UCSD-AML1 (cell line): ENCODE results near the gene BCAR3.

ENCODE experiments used
- DNase-seq: peaks from one replicate; lab custom pipeline; 2025; ENCODE audit not compliant: unreplicated experiment; lab: John Stamatoyannopoulos, UW

BCAR3 gene

DNA sequence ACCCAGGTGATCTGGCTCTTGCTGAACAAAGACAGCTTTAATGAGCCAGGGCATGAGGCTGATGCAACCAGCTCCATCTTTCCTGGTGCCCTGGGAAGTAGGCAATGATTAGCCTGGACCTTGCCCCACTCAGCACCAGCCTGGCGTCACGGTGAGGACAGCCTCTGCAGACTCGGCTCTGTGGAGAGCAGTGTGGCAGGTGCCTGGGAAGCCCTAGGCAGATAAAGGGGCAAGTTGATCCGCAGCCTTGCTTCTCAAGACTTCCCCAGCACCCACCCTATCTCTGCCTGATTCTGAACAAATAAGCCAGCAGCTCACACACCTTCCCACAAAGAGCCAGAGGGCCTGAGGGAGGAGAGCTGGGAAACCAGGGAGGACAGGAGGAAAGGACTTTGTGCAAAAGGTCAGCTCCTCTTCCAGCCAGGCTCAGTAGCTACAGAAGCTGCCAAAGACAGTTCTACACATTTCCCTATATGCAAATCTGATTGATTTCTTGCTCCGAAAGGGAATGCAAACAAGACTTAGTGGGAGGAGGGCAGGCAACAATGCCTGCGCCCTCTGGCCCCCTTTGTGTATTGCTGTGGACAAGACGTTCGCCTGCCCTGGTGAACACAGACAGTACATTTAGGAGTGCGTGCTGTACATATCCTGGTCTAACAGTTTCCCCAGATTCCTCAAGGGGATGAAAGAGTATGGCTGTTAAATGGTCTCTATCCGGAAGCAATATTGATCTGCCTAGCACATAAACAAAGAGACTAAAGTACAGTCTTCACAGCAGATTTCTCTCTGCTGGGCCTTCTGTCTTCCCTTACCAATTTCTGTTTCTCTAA is 63.8 kb downstream of the BCAR3 start:
- DNase-seq: no peak

DNA sequence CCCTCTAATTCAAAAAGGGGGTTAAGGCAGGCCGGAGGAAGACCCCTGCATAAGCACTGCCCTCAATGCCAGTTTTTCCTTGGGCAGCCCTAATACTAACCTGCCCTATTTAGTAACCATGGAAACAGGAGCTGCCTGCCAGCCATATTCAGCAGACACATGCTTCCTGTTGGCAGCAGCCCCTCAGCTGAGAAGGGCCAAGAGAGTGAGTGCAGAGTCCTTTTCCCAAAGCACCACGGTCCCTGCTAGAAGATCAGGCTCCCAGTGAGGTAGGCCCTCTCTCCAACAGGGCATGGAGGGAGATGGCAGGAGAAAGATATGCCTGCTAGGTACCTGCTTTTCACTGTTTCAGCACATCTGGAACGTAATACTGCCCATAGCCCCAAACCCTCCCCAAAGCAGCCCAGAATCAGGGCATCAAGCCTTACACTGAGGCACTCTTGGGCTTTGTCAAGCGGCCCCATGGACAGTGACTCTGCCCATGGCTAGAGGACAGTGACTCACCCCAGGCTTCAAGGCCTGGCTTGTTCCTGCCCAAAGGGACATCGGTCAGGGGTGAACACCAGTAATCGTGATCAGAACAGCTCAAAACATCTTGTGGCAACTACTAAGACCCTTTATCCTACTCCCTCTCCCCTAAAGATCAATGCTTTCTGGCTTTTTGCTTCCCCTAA is 64.5 kb downstream of the BCAR3 start:
- no peak for DNase-seq

DNA sequence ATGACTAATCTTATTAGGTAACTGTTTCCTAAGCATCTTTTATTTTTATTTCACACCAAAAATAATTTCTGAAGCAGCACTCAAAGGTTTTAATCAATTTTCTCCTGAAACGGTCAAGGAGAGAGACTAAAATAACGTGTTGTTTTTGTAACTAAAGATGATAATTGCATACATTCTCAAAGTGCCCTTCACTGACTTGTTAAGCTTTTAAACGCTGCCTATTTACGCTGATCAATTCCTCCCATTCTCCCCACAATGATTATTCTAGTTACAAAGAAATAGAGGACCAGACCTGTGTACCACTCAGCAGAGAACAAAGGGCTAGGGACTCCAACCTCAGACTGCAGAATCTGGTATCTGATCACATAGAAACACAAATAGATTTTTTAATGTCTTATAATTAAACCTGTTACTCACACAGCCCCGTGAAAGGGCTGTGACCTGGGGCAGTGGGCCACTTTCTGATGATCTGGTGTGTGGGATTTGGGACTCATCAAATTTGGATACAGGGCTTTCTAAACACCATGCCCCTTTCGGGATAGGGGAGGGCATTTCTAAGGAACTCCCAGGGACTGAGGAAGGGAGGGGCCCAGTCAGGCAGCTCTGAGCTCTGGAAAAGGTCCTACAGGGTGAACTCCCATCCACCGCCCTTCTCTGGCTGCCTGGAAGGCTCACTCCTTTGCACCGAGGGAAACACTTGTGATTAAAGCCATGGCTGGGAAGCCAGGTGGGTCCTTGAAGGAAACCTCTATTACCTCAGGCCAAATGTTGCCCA is 65.2 kb downstream of the BCAR3 start:
- DNase-seq: no peak

- no peak for DNase-seq
These were observed 66.0 kb downstream of the BCAR3 start for GRCh38 chr1:93615582-93616150.

DNA sequence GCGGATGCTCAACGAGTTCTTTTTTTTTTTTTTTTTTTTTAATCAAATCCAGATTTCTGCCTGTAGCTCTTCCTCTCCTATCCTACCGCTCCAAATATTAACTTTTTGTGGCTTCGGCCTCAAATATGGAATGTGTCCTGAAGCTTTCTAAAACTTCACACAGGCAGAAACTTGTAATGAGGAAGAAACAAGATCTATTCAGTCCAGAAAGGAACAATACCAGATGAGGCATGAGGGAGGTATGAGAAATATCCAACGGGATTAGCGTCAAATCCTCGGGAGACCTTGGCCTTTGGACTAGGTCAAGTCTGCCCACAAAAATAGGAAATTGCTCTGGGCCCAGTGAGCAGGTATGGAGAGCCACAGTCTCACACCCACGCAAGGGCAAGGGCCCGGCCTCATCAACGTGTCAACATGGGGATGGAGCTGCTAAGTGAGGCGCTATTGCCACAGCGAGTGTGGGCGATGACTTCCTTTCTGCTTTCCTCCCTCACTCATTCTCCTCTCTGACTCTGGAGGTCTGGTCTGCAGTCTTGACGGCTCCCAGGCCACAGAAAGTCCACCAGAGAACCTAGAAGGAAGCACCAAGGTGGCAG is 66.6 kb downstream of the BCAR3 start:
- no peak for DNase-seq

DNA sequence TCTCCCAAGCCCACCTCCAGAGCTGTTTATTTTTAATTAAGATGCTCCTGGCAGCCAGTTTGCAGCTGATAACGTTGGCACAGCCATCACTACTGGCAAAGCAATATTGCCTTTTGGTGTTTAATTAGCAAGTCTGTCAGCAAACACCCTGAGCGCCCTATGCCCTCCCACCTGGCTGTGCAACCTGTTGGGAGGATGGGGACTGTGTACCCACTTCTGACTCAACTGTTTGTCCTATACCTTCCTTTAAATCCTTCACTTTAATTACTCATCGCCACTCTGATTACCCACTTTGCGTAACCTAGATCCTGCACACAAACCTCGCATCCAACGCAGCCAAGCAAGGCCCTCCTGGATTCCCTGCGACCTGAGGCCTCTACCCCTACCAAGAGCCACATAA is 67.1 kb downstream of the BCAR3 start:
- no peak for DNase-seq

GRCh38 chr1:93613898-93614297 is 67.7 kb downstream of the BCAR3 start:
- DNase-seq: no peak

DNA sequence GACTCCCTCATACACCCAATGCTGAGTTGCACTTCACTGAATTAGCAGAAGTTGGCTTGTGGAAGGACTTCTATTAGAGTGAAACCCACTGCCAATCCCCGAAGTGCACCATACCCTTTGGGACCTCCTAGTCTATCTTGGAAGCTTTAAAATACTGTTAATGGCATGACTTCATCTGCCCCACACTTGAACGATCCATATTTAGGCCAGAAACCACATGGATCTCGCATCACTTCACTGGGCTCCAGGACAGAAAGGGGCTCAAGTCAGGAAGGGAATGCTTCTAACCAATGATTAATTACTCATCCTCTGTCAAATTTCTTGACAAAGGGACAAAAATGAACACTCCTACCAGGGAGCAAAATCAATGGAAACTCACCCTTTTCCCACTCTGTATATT is 69.1 kb downstream of the BCAR3 start:
- DNase-seq: no peak

- DNase-seq: no peak
These were observed 70.0 kb downstream of the BCAR3 start for GRCh38 chr1:93611668-93612067.

DNA sequence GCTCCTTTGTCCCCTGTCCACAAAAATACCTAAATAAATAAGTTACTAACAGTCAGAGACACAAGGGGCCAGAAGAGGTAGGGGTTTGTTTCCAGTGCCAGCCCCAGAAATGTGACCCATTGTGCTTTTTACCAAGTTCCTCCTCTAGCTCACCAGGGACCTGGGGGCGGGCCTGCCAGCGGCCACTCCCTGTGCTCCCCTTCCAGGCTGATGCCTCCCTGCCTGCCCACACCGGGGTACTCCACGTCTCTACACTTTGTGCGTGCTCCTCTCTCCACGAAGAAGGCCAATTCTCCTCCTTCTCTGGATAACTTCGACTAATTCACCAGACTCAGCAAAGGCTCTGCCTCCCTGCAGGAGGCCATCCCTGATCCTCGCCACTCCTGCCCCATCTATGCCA is 72.1 kb downstream of the BCAR3 start:
- DNase-seq: no peak

DNA sequence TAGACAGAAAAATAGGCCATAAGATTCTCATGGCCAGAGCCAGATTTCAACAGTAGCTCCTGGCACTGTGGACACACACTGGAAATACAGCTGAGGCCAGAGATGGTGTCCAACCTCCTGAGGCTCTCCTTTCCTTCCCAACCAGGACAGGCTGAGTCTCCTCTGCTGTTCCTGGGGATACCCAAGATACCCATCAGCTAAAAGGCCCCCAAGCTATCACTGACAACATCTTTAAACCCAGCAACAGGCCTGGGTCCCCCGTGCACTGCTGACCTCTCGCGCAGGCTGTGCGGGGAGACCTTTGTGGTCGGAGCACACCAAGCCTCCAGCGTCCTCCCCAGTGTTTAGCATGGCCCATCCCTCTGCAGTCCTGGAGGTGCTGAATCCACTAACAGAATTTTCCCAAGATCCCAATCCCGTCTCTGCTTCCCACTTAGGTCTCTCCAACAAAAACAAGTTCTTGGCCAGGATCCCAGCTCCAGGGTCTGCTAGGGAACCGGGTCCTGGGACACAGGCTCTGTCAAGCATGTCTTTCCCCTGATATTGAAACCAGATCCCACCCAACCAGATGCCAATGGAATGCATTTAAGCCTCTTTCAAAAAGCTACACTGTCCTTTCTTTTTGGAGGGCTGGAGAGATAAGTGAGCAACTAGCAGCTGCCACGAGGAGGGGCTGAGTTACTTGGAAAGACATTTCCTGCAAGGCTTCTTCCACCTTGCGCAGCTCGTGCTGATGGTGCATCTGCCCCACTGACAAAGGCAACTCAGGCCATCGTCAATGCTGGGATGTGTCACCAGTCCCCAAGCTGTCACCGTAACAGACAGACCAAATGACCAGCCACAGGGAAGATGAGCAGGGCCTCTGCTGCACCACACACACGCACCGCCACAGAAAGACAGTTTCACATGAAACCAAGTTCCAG is 73.2 kb downstream of the BCAR3 start:
- no peak for DNase-seq

DNA sequence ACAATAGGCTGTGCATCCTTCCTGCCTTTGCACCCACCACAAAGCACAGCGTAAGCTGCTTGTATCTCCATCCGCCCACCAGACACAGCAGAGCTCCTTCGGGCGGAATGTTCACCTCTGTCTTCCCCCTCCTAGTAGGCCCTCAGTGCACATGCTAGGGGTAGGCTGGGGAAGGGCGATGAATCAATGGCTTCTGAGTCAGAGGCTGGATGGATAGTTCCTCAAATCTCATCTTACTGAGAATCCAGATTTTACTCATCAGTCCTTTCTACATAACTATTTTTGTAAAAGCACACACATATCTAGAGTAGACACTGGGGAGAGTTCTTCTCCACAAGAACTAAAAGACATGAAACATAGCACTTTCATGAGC is 73.8 kb downstream of the BCAR3 start:
- DNase-seq: no peak

GRCh38 chr1:93605812-93606512 is 75.7 kb downstream of the BCAR3 start:
- DNase-seq: no peak

DNA sequence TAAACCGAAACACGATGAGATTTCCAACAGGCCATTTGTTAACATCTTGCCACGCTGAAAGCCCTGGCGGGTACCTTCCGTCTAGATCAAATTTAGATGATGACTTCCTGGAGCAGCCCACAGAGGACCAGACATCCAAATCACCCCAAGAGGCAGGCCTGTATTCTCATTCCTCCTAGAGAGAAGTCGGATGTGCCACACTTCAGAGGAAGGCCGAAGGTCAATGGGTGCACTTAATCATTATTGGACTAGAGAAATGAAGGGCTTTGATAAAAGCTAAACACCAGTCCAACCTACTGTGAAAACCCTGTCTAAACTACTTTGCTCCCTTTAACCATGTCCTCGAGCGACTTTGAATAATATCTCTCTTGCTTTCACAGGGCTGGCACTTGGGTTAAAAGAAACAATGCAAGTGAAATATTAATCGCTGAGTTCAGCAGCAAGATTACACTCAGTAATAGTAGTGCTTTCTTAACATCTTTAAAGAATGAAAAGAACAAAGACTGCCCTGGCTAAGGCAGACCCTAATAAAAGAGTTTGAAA is 76.5 kb downstream of the BCAR3 start:
- DNase-seq: no peak

- DNase-seq: no peak
These were observed 77.2 kb downstream of the BCAR3 start for GRCh38 chr1:93604411-93604810.

GRCh38 chr1:93603601-93604000 is 78.0 kb downstream of the BCAR3 start:
- DNase-seq: no peak

DNA sequence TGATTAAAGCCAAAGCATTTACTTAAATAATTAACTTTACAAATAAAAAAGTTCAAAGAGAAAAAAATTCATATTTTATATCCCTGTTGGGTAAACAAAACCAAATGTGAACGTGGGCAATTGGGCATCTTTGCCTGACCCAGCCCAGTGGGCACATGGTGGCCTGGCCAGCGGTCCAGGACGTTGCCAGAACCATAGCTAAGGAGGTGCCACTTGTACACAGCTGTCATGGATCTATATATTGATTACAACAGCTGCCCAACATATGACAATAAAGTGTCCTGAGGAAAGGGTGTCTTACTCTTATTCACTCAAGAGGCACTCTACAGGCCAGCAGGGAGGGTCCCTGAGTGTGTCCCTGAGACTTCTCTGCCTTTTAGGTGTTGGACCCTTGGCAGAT is 78.5 kb downstream of the BCAR3 start:
- DNase-seq: no peak

DNA sequence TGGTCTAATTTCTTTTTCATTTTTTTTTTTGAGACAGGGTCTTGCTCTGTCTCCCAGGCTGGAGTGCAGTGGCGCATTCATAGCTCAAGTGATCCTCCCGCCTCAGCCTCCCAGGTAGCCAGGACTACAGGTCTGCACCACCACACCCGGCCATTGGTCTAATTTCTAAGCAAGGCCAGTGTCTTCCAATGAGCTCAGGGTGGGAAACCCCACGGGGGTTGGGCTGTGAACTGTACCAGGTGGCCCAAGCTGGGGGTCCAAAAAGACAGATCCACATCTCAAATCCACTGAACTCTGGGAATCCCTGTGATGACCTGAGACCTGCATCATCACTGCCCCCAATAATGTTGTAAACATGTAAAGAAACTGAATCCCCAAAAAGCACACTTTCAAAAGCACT is 79.5 kb downstream of the BCAR3 start:
- DNase-seq: no peak

DNA sequence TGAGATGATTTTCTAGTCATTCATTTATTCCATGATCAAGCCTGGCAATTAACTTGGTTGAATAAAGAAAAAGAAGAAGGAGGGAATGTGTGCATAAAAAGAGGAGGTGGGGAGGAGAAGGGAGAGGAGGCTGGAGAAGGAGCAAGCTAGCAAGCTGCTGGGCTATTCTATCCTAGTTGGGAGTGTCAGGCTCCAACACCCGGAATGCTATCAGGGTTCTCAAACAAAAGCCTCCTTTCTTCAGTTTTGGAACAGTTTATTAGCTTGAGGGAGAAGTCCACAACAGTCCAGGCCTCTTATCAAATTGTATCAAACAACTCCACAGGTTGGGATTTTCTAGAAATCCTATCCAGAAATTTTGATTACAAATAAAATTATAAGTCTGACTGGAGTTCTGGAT is 80.0 kb downstream of the BCAR3 start:
- DNase-seq: no peak
